GM18867 (cell line): ENCODE results near the gene ARHGEF12.

Source experiments
- ATAC-seq: cut with Tn5 transposase; IDR thresholded peaks from one replicate; pipeline ENCODE4 v1.9.1; 2021; ENCODE audit warnings: mild to moderate bottlenecking, moderate library complexity; ENCODE audit not compliant: unreplicated experiment

The ARHGEF12 gene

GRCh38 chr11:120514541-120515121 is 178.4 kb downstream of the ARHGEF12 start:
- ATAC-seq = no peak

- ATAC-seq = no peak
Observed at GRCh38 chr11:120515186-120515723, 179.0 kb downstream of the ARHGEF12 start.

DNA sequence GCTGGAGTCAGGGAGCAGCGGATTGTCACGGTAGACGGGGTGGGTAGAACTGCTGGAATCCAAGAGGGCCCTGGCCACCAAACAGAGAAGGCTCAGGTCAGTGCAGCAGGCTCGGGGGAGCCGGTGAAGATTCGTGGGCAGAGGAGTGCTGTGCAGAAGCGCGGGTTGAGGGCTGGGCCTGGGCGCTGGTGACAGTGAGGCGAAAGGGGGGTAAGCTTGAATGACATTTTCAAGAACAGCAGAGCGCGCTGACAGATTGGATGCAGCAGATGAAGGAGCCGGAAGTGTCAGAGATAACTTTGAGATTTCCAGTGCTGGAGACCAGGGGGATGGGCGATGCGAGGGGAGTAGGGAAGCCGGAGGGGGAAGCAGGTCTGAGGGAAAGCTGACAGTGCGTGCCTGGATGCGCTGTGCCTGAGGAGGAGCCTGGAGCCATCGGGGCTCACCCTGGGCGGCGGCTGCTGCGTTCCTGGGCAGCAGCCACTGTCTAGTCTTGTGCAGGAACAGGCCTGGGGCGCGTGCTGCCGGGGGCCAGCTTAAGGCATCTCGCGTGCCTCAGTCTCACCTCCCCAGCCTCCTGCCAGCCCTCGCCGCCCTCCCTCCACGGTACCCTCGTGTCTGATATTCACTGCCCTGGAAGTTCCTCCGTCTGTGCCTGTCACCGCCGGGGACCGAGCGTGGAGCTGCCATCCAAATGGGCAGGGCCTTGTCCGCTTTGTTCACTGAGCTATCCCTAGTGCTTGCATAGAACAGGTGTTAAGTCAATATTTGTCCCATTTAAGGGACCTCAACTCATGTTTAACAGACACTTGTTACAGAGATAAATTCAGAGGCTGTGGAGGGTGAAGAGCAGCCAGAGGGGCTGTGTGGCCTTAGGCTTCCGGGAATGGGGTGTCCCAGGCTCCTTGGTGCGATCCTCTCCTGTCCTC is 180.5 kb downstream of the ARHGEF12 start:
- no peak for ATAC-seq

GRCh38 chr11:120517390-120517761 is 181.2 kb downstream of the ARHGEF12 start:
- no peak for ATAC-seq

DNA sequence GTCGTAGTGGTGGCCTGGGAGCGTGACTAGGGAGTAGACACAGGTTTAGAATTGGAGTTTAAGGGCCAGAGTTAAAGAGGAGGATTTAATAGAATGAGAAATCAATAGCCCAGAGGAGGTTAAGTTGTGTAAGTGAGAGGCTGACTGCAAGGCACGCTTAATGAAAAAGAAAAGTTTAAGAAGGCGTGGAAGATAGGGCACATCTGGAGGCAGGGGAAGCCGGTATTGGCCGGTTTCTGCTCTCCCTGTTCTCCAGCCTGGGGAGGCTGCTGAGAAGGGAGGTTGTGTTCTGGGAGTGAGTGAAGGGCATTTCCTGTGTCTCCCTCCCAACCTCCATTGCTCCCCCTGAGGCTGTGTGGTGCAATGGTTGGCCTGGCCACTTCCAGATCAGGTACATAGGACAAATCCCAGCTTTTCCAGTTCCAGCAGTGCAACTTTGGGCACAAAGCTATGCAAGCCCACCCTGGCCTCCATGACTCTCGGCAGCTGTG is 181.6 kb downstream of the ARHGEF12 start:
- ATAC-seq = no peak

GRCh38 chr11:120518356-120518755 is 182.1 kb downstream of the ARHGEF12 start:
- no peak for ATAC-seq

DNA sequence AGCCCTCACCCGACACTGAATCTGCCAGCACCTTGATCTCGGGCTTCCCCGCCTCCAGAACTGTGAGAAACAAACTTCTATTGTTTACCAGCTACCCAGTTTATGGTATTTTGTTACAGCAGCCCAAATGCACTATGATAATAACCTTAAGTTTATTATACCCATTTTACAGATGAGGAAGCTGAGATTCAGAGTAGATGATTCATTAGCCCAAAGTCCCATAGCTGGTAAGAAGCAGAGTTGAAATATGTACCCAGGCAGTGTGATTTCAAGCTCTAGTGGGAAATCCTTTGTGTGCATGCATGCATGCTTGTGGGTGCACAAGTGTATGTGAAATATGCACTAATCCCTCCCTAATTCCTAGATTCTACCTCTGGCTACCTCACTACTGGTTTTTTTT is 183.3 kb downstream of the ARHGEF12 start:
- ATAC-seq = no peak

- no peak for ATAC-seq
Observed at GRCh38 chr11:120520091-120520822, 184.0 kb downstream of the ARHGEF12 start.

DNA sequence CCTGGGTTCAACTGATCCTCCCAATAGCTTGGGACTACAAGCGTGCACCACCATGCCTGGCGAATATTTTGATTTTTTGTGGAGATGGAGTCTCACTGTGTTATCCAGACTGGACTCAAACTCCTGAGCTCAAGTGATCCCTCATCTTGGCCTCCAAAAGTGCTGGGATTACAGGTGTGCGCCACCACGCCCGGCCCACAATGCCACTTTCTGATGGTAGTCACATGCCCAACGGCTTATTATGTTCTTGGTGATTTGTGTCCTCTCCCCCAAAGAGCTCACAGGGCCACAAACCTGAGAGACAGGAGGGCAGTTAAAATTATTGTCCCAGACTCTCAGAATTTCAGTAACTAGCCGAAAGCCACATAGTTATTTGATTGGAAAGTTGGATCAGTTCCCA is 185.0 kb downstream of the ARHGEF12 start:
- no peak for ATAC-seq

- ATAC-seq = no peak
Observed at GRCh38 chr11:120522021-120522420, 185.8 kb downstream of the ARHGEF12 start.

GRCh38 chr11:120522736-120523135 is 186.5 kb downstream of the ARHGEF12 start:
- no peak for ATAC-seq

DNA sequence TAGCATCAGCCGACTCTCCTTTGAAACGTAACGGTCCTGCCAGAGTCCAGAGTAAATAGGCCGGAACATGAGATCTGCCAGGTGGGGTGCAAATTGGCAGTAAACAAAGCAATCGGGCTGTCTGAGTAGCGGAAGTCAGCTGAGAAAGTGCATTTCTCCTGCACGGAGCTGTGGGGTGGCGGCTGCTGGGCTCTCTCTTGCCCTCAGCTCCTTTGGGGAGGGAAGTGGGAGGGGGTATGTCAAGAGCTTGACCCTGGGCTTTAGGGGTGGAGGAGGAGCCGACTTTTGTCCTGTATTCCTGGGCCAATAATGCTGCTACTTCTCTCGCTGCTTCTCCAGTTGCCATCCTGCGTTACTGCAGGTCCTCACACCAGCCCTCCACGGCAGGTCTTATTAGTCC is 187.0 kb downstream of the ARHGEF12 start:
- ATAC-seq = no peak

- no peak for ATAC-seq
Observed at GRCh38 chr11:120524536-120525085, 188.4 kb downstream of the ARHGEF12 start.

DNA sequence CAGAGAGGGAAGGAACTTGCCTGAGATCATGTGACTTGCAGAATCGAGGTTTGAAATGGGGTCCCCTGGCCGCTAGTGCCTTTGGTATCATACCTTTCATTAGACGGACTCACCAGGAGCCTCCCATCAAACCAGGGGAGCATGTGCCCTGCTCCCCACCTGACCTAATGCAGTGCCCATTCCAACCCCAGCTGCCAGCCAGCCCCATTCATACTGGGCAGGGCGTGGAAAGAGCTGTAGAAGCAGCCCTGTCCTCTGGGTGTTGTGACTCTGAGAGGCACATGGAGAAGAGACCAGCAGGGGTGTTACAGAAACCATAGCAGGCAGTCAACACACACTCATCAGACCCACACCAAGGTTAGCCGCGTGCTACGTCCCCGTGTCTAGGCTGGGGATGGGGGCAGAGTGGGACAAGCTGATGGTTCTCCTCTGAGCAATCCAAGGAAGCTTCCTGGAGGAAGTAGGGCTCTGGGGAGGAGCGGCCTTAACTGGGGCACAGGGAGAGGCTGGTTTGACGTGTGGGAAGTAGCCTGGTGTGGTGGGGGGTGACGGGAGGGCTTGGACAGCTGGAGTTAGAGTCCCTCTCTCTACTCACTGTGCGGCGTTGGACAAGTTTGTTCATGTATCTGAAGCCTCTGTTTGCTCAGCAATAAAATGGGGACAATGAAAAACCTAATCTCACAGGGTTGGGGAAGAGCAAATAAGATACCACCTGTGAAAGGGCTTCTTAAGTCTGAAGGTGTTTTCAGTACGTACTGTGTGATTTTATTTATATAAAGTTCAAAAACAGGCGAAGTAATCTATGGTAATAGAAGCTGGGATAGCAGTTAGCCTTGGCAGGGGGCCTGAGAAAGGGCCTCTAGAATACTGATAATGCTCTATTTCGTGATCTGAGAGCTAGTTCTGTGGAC is 189.3 kb downstream of the ARHGEF12 start:
- no peak for ATAC-seq

DNA sequence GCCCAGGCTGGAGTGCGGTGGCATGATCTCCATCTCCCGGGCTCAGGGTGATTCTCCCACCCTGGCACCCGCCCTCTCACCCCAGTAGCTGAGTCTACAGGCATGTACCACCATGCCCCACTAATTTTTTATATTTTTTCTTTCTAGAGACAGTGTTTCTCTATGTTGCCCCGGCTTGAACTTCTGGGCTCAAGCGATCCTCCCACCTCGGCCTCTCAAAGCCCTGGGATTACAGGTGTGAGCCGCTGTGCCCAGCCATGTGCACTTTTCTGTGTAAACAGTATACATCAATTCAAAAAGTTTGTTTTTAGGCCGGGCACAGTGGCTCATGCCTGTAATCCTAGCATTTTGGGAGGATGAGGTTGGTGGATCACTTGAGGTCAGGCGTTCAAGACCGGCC is 190.0 kb downstream of the ARHGEF12 start:
- ATAC-seq = no peak

DNA sequence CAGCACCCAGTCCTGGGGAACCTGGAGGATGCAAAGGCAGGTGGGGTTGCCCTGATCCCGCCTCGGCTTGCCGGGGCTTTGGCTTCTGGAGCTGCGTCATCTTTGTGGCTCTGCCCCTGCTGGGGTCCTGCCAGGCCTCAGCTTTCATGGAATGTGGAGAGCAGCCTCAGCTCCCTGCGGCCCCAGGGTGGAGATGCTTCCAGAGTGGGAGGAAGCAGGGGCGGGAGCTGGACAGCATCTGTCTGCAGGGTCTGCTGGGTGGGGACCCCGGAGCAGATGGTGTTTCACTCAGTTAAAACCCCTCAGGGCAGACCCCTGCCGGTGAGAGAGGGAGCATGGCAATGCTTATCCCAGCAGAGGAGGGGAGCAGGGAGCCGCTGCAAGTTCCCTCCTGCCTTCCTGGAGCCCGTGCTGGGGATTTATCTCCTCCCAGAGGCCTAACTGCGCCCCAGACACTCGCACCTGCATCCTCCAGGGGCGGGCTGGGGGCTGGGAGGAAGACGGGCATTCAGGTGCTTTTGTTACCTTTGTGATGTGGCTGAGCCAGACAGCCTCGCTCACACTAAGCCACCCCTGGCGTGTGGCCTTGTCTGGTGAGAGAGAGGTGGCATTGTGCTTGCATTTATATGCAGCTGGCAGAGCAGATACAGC is 191.0 kb downstream of the ARHGEF12 start:
- ATAC-seq = no peak

DNA sequence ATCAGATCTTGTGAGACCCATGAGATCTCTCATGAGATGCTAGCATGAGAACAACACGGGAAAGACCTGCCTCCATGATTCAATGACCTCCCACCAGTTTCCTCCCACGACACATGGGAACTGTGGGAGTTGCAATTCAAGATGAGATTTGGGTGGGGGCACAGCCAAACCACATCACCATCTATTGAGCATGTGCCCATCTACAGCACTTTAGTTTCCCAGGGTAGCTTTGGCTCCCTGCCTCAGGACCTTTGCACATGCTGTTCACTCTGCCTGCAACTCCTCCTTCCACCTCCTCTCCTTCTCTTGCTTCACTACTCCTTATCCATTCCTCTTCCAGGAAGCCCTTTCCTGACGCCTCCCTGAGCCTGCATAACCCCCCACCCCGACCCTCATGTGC is 192.5 kb downstream of the ARHGEF12 start:
- no peak for ATAC-seq

DNA sequence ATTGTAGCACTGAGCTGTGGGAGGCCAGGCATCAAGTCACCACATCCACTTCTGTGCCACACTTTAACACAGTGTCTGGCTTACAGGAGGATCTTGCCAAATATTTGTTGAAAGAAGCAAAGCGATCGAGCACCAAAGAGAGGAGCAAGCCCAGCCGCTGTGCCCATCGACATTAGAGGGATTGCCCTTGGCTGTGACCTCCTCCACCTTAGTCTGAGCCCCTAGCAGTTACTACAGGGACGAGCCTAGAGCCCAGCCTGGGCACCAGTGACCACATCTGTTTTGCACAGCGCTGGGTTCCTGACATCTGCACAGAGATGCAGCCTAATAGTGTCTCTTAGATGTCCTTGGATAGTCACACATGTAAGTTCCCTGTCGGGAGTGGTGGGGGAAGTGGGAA is 193.0 kb downstream of the ARHGEF12 start:
- no peak for ATAC-seq

DNA sequence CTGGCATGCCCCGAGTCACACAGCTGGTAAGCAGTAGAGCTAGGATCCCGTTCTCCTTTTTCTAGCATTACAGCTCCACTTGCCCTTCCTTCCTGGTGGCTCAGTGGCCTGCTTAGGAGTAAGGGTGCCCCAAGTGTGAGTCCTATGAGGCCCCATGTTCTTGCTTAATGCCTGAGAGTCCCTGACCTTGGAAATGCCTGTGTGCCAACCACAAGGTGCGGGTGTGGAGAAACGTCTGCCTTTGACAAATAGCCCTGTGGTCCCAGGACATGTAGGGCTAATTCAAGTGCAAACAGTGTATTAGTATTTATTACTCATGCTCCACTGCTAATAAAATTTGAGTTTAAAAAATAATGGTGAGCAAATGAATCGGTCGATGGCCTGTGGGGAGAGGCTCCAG is 193.7 kb downstream of the ARHGEF12 start:
- ATAC-seq = no peak
